A549 (cell line): ENCODE data around the gene NEDD8. TPM values are rescaled to one million over a fixed set of nuclear protein-coding genes. Genes with fewer than 3 reads are reported as not detected.

Experiments used
- ATAC-seq, 2 experiments: fragments of 200-7000 bp in 1 of 2; fragments of >200 bp in 1 of 2; cut with Nextera tagmentation in 1 of 2; cut with Tn5 transposase in 1 of 2; 3 replicates each; pipeline versions ENCODE4 v1.8.0 to v1.9.1; 2018 to 2020; ENCODE audit warnings: mild to moderate bottlenecking in 1 of 2, moderate library complexity in 1 of 2
- CTCF ChIA-PET: fragments of 300-600 bp; sonication (Branson Sonifier 250); formaldehyde crosslinking; extraction: SDS; loops from one replicate; lab custom pipeline; 2021; ENCODE audit warnings: antibody characterized with exemption, inconsistent platforms; lab: Yijun Ruan, JAX
- POLR2A ChIA-PET: fragments of 350-600 bp; formaldehyde crosslinking; extraction: SDS; loops from one replicate; lab custom pipeline; 2021; ENCODE audit warnings: antibody characterized with exemption, inconsistent platforms; lab: Yijun Ruan, JAX
- DNase-seq, 2 experiments: peaks; one replicate each; pipeline versions ENCODE4 v3.0.0 to v3.0.0-alpha.2; 2011 to 2016; ENCODE audit warnings: low read depth in 1 of 2, low spot score in 1 of 2
- FAIRE-seq: peaks from 2 replicates; lab custom pipeline; 2011; peaks lifted over from hg19 to GRCh38; lab: Jason Lieb, UNC
- H3K27ac ChIP-seq, 2 experiments: fragments of >200 bp; sonication (Bioruptor Twin); formaldehyde crosslinking; 3 replicates each; pipeline ENCODE4 v1.5.1; 2016 to 2017
- H3K4me1 ChIP-seq: fragments of >200 bp; sonication (Bioruptor Twin); formaldehyde crosslinking; 3 replicates; pipeline ENCODE4 v1.6.1; 2016
- H3K4me2 ChIP-seq: fragments of >200 bp; sonication (Bioruptor Twin); formaldehyde crosslinking; 3 replicates; pipeline ENCODE4 v1.6.1; 2016
- H3K4me3 ChIP-seq: fragments of >200 bp; sonication (Bioruptor Twin); formaldehyde crosslinking; 3 replicates; pipeline ENCODE4 v1.5.1; 2016
- H3K9me3 ChIP-seq: fragments of >200 bp; sonication (Bioruptor Twin); formaldehyde crosslinking; 3 replicates; pipeline ENCODE4 v1.6.1; 2016
- BCL3 ChIP-seq: fragments of >200 bp; sonication (Bioruptor Twin); formaldehyde crosslinking; IDR thresholded peaks from 3 replicates; pipeline ENCODE4 v1.6.1; 2016
- CEBPB ChIP-seq, 2 experiments: fragments of >200 bp in 1 of 2; sonication (Bioruptor Twin) in 1 of 2; formaldehyde crosslinking in 1 of 2; IDR thresholded peaks; 2 replicates each; pipeline ENCODE4 v1.6.1; 2012 to 2016
- CHD2 ChIP-seq: fragments of 150-350 bp; IDR thresholded peaks from 2 replicates; pipeline ENCODE4 v1.6.1; 2014; ENCODE audit warnings: low read length; ENCODE audit not compliant: partially characterized antibody
- E2F6 ChIP-seq: IDR thresholded peaks from 2 replicates; pipeline ENCODE4 v1.6.1; 2012; ENCODE audit warnings: low read depth, borderline replicate concordance
- FOSB ChIP-seq: fragments of 250-450 bp; sonication (Bioruptor Pico); IDR thresholded peaks from 2 replicates; pipeline ENCODE4 v1.5.0; 2020; ENCODE audit warnings: mild to moderate bottlenecking, moderate library complexity
- FOSL2 ChIP-seq, 2 experiments: fragments of 450-650 bp in 1 of 2; fragments of >200 bp in 1 of 2; sonication (Bioruptor Twin) in 1 of 2; formaldehyde crosslinking; IDR thresholded peaks; 2 replicates each; pipeline versions ENCODE4 v1.5.0 to v1.6.1; 2016 to 2020; ENCODE audit warnings: mild to moderate bottlenecking in 1 of 2, moderate library complexity in 1 of 2
- GATA3 ChIP-seq: IDR thresholded peaks from 2 replicates; pipeline ENCODE4 v1.6.1; 2012; ENCODE audit warnings: borderline replicate concordance
- HES2 ChIP-seq: fragments of >200 bp; sonication (Bioruptor Twin); formaldehyde crosslinking; IDR thresholded peaks from 2 replicates; pipeline ENCODE4 v1.6.1; 2016
- HEYL ChIP-seq: fragments of 250-450 bp; sonication (Bioruptor Pico); IDR thresholded peaks from 2 replicates; pipeline ENCODE4 v1.8.0; 2021; ENCODE audit warnings: mild to moderate bottlenecking, moderate library complexity
- HOXA7 ChIP-seq: fragments of 250-450 bp; sonication (Bioruptor Pico); IDR thresholded peaks from 2 replicates; pipeline ENCODE4 v1.5.0; 2020; ENCODE audit warnings: mild to moderate bottlenecking, moderate library complexity
- JUN ChIP-seq, 2 experiments: fragments of >200 bp; sonication (Bioruptor Twin); formaldehyde crosslinking; IDR thresholded peaks; 2 replicates in 1 of 2; 3 replicates in 1 of 2; pipeline ENCODE4 v1.6.1; 2016 to 2017
- KDM1A ChIP-seq: fragments of 200-600 bp; sonication (generic); IDR thresholded peaks from 2 replicates; pipeline ENCODE4 v1.6.1; 2016; ENCODE audit warnings: low read depth, mild to moderate bottlenecking
- KDM5A ChIP-seq: fragments of 200-600 bp; sonication (generic); IDR thresholded peaks from 2 replicates; pipeline ENCODE4 v1.6.1; 2016; ENCODE audit warnings: antibody characterized with exemption, mild to moderate bottlenecking
- MAFK ChIP-seq: fragments of 450-650 bp; IDR thresholded peaks from 2 replicates; pipeline ENCODE4 v1.6.1; 2014; ENCODE audit not compliant: partially characterized antibody
- MAZ ChIP-seq: fragments of 150-350 bp; IDR thresholded peaks from 2 replicates; pipeline ENCODE4 v1.6.1; 2014; ENCODE audit warnings: antibody characterized with exemption, low read depth, low read length, borderline replicate concordance
- MYC ChIP-seq: IDR thresholded peaks from 2 replicates; pipeline ENCODE4 v1.6.1; 2012; ENCODE audit warnings: mild to moderate bottlenecking, inconsistent platforms, low read length, improper control_type of control experiment, borderline replicate concordance
- NR3C1 ChIP-seq: fragments of >200 bp; sonication (Bioruptor Twin); formaldehyde crosslinking; IDR thresholded peaks from 3 replicates; pipeline ENCODE4 v1.6.1; 2017
- PHF8 ChIP-seq: fragments of 200-600 bp; sonication (generic); IDR thresholded peaks from 2 replicates; pipeline ENCODE4 v1.6.1; 2016; ENCODE audit warnings: low read depth, mild to moderate bottlenecking, antibody characterized with exemption, moderate library complexity, borderline replicate concordance
- RCOR1 ChIP-seq: fragments of 150-350 bp; IDR thresholded peaks from 2 replicates; pipeline ENCODE4 v1.6.1; 2014; ENCODE audit warnings: antibody characterized with exemption, low read length, low read depth
- REST ChIP-seq: fragments of 200-600 bp; sonication (generic); IDR thresholded peaks from 2 replicates; pipeline ENCODE4 v1.6.1; 2016; ENCODE audit warnings: antibody characterized with exemption, mild to moderate bottlenecking, moderate library complexity
- RFX5 ChIP-seq: fragments of 450-650 bp; IDR thresholded peaks from 2 replicates; pipeline ENCODE4 v1.7.1; 2014; ENCODE audit warnings: antibody characterized with exemption, mild to moderate bottlenecking, moderate library complexity
- TFCP2L1 ChIP-seq: fragments of 250-450 bp; sonication (Bioruptor Pico); IDR thresholded peaks from 2 replicates; pipeline ENCODE4 v1.5.0; 2021; ENCODE audit warnings: mild to moderate bottlenecking
- TP53 ChIP-seq: fragments of 250-450 bp; sonication (Bioruptor Pico); IDR thresholded peaks from 2 replicates; pipeline ENCODE4 v1.5.0; 2021; ENCODE audit warnings: mild to moderate bottlenecking, moderate library complexity
- USF2 ChIP-seq: fragments of 450-650 bp; IDR thresholded peaks from 2 replicates; pipeline ENCODE4 v1.6.1; 2014; ENCODE audit warnings: antibody characterized with exemption
- ZSCAN20 ChIP-seq: fragments of 250-450 bp; sonication (Bioruptor Pico); IDR thresholded peaks from 2 replicates; pipeline ENCODE4 v1.8.0; 2022; ENCODE audit warnings: mild to moderate bottlenecking, moderate library complexity
- WGBS: methylation state at CpG from one replicate; pipeline ENCODE4 v1.1.6; 2017; ENCODE audit errors: missing lambda C conversion rate; 5-methylcytosine and 5-hydroxymethylcytosine counted together
- polyA plus RNA-seq, 4 experiments: library from polyadenylated mRNA; depleted of rRNA in 3 of 4; stranded (reverse); fragments of >200 nt; fragmentation: RNase III in 1 of 4; extraction: RNeasy Plus Mini Kit Qiagen cat#74134 plus additional on column Dnase treatment in 1 of 4; gene quantifications; 2 replicates in 3 of 4; 3 replicates in 1 of 4; pipeline ENCODE4 v1.2.3, GENCODE V29; 2011 to 2017

Gene NEDD8
- polyA plus RNA-seq, 2 of the 4 experiments (the other 2 are of a cell fraction): 433 to 589 TPM

- Histone ChIP-seq H3K4me3 (peak overlapping the region; percentile 57), H3K4me1 (peaks cover 24% of the 10 kb centered on the region), H3K4me2 (peak overlapping the region; percentile 72), H3K9me3 (no peaks in the 10 kb centered on the region), H3K27ac (peak overlapping the region; percentile 93 to 96)
- ATAC-seq (no peak), FAIRE-seq (no peak), DNase-seq (no peak)
- WGBS: 93% methylated on average over 7 of the region's 7 CpGs
- TF ChIP-seq KDM1A (no peak), MAZ (no peak), NR3C1 (no peak), RFX5 (no peak), HOXA7 (CRISPR knock-in tag) (no peak), HEYL (CRISPR knock-in tag) (no peak), TFCP2L1 (CRISPR knock-in tag) (no peak), ZSCAN20 (CRISPR knock-in tag) (no peak)
- ChIA-PET POLR2A (interaction anchor here (0.6 to 3.6 kb wide), 12 partner anchors 8 to 218 kb away, joined by 3 to 36 read pairs (median 4); partner anchors contain the start of genes DHRS1, EMC9, IPO4 and NOP9), CTCF (interaction anchor here (0.7 to 4.3 kb wide), 7 partner anchors 8 to 82 kb away, joined by 3 to 31 read pairs (median 4); partner anchors contain the start of genes PSME2, RNF31 and TINF2)
Measured at GRCh38 chr14:24213866-24214662, 18.1 kb downstream of the NEDD8 start.

- 1% methylated on average over 48 of the region's 53 CpGs for WGBS
- no peak for FAIRE-seq
- peak; percentile 57; the same call in 1 of the 2 replicates for TF ChIP-seq RFX5
- TF ChIP-seq FOSL2 (IDR thresholded peaks at IDR 0.05): no peak
- peak; percentile 68 for TF ChIP-seq FOSL2 (CRISPR knock-in tag; IDR thresholded peaks at IDR 0.05)
- TF ChIP-seq MAFK: peak; percentile 33
- no peak for TF ChIP-seq MAZ
- peak; percentile 13; the same call in 1 of the 2 replicates for TF ChIP-seq MYC
- peak; percentile 84 to 97 for TF ChIP-seq JUN (IDR thresholded peaks at IDR 0.05)
- peak; percentile 78 for TF ChIP-seq REST
- no peak for TF ChIP-seq HES2
- peak; percentile 66; the same call in 1 of the 2 replicates for TF ChIP-seq TP53 (CRISPR knock-in tag)
- TF ChIP-seq RCOR1: no peak
- TF ChIP-seq BCL3: peak; percentile 96
- TF ChIP-seq GATA3: peak; percentile 36; the same call in 1 of the 2 replicates
- peak; percentile 78 for TF ChIP-seq TFCP2L1 (CRISPR knock-in tag)
- peak in 1 of 2 experiments; percentile 45; a peak in 1 of 4 replicates for TF ChIP-seq CEBPB (IDR thresholded peaks at IDR 0.05)
- TF ChIP-seq KDM5A: peak; percentile 31
- TF ChIP-seq USF2: peak; percentile 98
- TF ChIP-seq PHF8: peak; percentile 92; the same call in 1 of the 2 replicates
- 0 out of 2 replicates have a peak, but pooled peaks have one; percentile 42 for TF ChIP-seq FOSB (CRISPR knock-in tag)
- peak; percentile 77 for TF ChIP-seq CHD2
- TF ChIP-seq E2F6: no peak; the same call in 1 of the 2 replicates
- TF ChIP-seq ZSCAN20 (CRISPR knock-in tag): no peak
Measured at GRCh38 chr14:24212924-24213865, 19.0 kb downstream of the NEDD8 start, which contains the start of gene CHMP4A. TSS of gene CHMP4A (minus strand) at chr14:24213488. CDS start at chr14:24213439, 49 bp downstream.

More at GRCh38 chr14:24212924-24213865, 19.0 kb downstream of the NEDD8 start, which contains the start of gene CHMP4A:
- ChIA-PET POLR2A (interaction anchor here (0.6 to 3.6 kb wide), 12 partner anchors 9 to 218 kb away, joined by 3 to 36 read pairs (median 4); partner anchors contain the start of genes DHRS1, EMC9, IPO4 and NOP9), CTCF (interaction anchor here (0.8 to 4.3 kb wide), 4 partner anchors 25 to 83 kb away, joined by 3 to 31 read pairs (median 4); partner anchors contain the start of genes IPO4, PSME2 and RNF31)
- peak; percentile 98 to 99 for DNase-seq
- Histone ChIP-seq H3K9me3 (no peaks in the 10 kb centered on the region), H3K27ac (peak within 1 kb of the TSS; percentile 93 to 96), H3K4me3 (peak within 1 kb of the TSS; percentile 57), H3K4me1 (peaks cover 24% of the 10 kb centered on the region), H3K4me2 (peak within 1 kb of the TSS; percentile 72)
- peak; percentile 91 to 94 for ATAC-seq
